Ishikawa (cell line): ENCODE data around the gene MC3R.

ENCODE experiments used
- FOXM1 ChIP-seq: IDR thresholded peaks from 2 replicates; pipeline ENCODE4 v1.6.1; 2012; ENCODE audit warnings: low read depth, borderline replicate concordance
- YY1 ChIP-seq: IDR thresholded peaks from 2 replicates; pipeline ENCODE4 v1.6.1; 2012; ENCODE audit warnings: low read depth
- TF ChIP-seq, protein P1 (sequence below): IDR thresholded peaks from 2 replicates; pipeline ENCODE4 v1.6.1; 2012

MC3R gene

DNA sequence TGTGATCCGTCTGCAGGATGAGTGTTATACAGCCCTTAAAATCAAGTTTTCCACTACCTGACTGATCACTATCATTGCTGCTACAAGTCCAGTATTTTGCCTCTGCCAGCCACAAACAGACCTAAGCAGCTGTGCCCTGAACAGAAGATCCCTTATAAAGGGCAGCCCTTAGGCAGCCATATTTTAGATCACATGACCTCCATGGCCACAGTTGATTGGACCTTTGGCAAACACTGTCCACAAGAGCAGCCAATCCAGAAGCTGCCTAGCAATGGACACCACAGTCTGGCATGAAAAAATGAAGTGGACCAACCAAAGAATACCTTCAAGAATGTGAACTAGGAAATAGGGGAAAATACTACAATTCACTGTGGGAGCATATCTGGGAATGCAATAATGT is 50.8 kb downstream of the MC3R start:
- TF ChIP-seq FOXM1 = no peak
- TF ChIP-seq, protein P1, sequence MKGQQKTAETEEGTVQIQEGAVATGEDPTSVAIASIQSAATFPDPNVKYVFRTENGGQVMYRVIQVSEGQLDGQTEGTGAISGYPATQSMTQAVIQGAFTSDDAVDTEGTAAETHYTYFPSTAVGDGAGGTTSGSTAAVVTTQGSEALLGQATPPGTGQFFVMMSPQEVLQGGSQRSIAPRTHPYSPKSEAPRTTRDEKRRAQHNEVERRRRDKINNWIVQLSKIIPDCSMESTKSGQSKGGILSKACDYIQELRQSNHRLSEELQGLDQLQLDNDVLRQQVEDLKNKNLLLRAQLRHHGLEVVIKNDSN = 0 out of 2 replicates have a peak, but pooled peaks have one; percentile 11
- no peak for TF ChIP-seq YY1
